Midbrain (tissue), 1 donor: ENCODE measurements around the gene NFKBIA.
A peak's percentile ranks its signal among the peaks of the same experiment; 100 is the strongest.
"Not testable (repeated sequence)": the region's sequence is repeated elsewhere in the genome, so short reads cannot be mapped to it uniquely, and the experiment has no call there.

Experiments
- DNase-seq: peaks from one replicate; lab custom pipeline; 2025; lab: John Stamatoyannopoulos, UW

NFKBIA gene

DNA sequence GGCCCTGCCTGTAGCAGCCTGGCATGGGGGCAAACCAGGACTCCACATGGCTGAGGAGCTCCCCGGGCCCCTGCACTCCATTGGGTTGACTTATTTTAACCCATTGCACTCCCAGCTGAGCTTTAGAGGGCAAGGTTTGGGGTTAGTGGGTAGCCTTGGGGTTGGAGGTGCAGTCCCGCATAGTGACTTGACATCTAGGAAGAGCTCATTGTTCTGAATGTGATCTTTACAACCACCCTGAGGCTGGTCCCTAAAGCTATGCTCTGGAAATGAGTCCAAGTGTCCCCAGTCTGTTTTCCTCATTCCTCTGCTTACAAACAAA, 36.4 kb downstream of the NFKBIA start:
- DNase-seq = no peak

DNA sequence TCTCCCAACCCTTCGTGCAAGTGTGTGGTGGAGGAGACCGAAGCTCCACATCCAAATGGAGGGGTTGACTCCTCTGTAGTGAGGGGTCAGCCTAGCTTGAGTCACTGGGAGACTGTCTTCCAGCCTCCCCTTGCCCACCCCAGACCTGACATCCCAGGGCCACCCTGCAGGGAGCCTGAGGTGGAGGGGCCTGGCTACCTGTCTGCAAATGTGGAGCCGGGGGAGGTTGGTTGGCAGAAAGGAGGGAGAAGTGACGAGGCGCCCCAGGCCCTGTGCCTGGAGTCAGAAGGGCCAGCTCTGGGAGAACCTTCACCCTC, 37.5 kb downstream of the NFKBIA start:
- no peak for DNase-seq

DNA sequence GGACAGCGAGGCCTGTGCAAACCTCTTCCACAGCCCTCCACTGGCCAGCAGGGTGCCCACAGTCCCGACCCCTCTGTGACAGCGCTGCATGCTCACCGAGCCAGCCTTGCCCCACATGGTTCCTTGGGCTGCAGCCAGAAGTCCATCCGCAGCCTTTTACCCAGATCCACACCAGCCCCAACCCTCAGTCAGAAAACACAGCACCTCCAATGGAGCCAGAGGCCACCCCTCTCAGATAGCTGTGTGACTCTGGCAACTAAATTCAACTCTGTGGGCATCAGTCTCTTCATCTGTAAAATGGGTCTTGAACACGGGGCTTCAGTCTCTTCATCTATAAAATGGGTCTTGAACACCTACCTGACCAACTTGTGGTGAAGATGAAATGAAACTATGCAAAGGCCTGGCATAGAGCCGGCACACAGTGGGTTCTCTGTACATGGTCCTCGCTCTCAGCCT, 38.0 kb downstream of the NFKBIA start:
- DNase-seq = no peak

DNA sequence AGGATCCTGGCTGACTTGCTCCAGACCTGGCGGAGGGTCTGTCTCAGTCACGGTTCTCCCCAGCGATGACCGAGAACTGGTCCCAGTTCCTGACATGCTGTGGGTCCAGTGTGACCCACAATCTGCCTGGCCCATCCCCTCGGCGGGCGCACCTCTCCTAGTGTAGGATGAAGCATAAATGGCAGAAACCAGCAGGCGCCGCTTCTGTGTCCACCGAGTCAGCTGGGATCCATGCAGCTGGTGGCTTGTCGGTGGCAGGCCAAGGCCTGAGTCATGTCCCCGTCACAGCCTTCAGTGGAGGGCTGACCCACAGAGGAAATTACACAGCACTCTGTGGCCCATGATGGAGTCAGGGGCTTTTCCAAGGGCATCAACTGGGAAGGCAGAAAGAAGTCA, 38.5 kb downstream of the NFKBIA start:
- peak; percentile 30 for DNase-seq

DNA sequence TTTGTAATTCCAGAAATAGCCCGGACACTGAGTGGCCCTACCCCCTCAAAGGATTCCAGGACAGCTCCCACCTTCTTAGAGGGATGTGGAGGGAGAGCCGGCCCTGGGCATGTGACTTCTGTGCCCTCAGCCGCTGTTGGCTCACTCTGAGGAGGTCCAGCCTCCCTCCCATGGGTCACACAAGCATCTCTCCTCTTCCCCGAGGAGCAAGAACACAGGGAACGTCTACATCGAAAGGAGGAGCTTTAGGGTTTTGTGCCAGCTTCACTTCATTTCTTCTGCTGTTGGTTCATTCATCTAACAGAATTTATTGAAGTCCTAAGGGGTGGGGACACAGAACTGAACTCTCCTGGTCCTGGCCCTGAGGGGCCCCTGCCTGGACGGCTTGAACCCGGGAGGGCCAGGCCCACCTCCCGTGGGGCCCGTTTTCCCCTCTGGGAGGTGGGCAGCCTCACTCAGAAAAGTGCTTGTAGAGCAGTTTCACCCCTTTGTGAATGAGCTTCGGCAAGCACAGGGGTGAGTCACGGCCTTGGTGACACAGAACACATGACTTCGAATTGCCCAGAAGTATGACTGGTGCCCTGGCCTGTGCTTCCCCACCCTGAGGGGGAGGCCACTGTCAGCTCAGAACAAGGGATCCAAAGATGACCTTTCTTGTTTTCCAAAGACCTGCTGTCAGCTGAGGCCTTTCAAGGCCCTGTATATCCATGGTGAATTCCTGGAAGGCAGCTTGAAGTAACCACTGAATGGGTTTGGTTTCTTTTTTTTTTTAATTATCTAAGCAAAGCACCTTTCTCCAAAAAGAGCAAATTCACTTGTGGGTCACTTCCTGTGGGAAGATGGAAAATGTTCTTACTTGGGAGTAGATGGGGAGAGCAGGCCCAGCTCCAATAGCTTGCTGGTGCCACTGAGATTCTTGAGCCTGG, 39.2 kb downstream of the NFKBIA start:
- DNase-seq = no peak

DNA sequence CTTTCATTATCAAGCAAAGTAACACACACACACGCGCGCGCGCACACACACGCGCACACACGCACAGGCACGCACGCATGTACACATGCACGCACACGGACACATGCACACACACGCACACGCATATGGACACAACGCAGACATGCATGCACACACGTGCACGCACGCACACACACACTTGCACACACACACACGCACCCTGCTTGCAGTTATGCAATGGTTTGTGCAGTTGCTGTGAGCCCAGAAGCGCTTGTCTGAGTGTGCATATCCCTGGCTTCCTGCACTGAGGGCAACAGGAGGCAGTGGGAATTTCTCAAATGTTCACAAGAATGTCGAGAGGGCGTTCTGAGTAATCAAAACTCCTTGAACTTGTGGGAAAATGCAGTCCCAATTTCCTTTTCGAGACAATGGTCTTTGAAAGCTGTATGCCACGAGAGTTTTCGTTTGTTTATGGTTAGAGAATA, 41.6 kb downstream of the NFKBIA start:
- DNase-seq = no peak

DNA sequence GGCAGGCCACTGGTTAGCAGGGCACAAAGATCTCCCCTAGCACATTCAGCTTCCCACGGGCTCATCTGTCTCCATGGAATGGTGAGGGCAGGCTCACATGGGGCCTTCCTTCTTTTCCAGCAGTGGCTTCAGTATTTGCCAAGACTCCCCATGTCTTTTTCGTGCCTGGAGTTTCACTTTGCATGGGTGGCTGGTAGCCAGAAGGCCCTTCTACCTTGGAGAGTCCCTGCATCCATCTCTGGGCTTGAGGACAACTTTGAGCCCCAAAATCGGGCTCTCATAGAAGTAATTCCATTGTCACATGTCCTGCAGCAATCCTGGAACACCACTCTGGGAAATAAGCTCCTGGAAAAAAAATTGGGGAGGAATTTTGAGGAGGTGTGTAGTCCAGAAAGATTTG, 42.1 kb downstream of the NFKBIA start:
- no peak for DNase-seq

DNA sequence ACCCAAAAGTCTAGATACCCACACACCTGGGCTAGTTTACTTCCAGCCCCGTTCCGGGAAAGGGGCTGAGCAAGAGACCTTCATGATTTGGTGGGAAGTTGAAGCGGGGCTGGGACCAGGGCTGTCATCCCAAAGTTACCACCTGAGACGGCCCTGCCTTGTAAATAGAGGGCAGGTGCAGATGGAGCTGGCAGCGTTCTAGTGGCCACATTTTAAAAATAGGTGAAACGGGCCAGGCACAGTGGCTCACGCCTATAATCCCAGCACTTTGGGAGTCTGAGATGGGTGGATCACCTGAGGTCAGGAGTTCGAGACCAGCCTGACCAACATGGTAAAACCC, 43.4 kb downstream of the NFKBIA start:
- no peak for DNase-seq

DNA sequence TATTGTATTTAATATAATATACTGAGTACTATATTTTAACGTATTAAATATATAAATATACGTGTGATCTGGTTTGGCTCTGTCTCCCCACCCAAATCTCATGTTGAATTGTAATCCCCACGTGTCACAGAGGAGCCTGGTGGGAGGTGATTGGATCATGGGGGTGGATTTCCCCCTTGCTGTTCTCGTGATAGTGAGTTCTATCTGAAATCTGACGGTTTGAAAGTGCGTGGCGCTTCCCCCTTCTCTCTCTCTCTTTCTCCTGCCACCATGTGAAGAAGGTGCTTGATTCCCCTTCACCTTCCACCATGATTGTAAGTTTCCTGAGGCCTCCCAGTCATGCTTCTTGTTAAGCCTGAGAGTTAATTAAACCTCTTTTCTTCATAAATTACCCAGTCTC, 44.9 kb downstream of the NFKBIA start:
- DNase-seq = not testable (repeated sequence)

DNA sequence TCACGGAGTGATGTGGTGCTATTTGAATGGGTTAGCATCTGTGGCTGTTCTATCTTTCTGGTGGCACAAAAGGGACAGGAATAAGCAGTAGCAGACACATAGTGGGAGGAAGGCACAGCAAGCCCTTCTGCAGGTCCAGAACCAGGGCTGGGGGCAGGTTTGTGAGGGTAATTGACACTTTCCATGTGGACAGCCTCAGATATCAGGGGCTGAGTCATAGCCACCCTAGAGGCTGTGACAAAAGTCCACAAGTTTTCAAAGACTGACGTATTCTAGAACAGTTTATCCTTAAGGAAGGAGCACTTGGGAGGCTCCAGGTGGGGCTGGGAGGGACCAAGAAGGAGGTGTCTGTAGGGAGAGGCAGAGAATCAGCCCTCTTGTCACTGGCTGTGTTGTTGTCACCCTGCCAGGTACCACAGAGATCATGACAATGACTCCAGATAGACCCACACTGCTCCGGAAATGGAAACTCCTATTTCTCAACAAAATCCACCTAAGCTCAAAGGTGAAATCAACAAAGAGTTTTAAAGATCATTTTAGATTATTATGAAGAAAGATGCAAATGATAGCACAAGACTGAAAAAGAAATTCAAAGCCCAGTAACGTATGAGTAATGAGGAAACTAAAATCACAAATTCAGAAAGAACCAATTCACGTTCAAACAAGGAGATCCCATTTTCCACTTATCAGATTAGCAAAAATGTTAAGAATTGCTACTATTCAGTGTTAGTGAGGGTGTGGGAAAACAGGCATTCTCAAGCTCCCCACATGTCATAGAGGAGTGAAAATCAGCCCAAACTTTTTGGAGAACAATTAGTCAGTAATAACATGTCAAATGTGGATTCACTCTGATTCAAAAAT, 48.3 kb downstream of the NFKBIA start:
- DNase-seq = no peak

DNA sequence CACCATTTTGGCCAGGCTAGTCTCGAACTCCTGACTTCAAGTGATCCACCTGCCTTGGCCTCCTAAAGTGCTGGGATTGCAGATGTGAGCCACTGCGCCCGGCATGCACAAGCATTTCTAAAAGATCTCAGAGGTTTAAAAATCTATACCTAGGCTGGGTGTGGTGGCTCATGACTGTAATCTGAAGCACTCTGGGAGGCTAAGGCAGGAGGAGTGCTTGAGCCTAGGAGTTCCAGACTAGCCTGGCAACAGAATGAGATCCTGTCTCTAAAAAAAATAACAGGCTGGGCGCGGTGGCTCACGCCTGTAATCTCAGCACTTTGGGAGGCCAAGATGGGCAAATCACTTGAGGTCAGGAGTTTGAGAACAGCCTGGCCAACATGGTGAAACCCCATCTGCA, 49.3 kb downstream of the NFKBIA start:
- not testable (repeated sequence) for DNase-seq

DNA sequence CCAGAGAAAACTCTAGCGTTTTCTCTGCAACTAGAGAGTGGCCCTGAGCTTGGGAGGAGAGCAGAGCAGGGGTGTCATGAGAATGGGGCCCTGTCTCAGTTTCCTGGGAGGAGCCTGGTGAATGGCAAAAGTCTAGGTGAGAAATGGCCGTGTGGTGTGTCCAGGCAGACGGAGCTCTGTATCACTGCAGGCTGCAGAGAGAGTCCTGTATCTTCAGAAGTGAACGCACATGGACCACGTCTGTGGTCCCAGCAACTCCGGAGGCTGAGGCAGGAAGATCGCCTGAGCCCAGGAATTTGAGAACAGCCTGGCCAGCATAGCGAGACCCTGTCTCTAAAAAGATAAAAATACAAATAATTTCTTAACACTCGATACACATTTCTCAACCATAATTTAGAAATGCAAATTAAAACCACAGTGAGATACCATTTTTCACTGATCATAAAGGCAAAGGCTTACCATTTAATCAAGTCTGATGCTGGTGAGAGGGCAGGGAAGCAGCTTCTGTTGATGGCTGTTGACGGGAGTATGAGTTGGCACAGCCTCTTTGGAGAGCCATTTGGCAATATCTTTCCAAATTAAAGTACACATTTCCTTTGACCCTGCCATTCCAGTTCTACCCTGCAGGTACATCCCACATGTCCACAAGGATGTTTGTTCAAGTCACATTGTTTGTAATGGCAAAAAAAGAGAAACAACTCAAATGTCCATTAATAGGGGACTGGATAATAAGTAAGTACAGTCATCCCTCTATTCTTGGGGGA, 51.0 kb downstream of the NFKBIA start:
- no peak for DNase-seq

DNA sequence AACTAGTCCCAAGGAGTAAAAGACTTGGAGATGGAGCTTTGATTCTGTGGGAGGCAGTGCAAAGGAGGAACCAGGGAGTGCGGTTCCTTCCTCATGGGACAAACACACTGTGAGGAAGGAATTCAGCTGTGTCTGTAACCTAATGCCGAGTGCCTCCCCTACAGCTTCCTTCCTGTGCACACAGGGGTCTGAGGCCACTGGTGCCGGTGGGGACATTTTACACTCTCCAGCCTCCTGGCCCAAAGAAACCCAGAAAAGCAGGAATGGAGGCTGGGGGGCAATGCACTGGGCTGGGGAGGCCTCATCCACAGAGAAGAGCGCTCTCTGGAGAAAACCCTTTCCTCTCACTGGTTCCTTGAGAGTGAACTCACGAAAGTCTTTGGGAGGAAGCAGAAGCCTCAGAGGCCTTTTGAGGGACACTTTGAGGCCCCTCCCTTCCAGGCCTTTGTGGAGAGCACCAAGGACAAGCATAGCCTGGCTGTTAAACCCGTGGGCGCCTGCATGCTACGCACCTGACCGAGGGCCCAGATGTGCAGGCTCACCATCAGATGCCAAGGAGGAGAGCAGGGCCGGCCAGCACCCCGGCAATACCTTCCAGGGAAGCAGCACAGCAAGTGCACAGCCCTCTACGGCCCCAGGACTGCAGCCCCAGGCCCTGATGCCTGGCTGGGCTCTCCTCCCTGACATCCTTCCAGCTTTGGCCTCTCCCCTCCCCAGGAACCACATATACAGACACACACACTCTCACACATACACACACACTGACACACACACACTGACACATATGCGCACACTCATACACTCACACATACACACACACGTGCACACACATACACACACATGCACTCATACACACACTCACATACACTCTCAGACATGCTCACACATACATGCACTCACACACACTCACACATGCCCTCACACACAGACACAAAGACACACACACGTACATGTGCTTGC, 52.0 kb downstream of the NFKBIA start:
- DNase-seq = no peak

DNA sequence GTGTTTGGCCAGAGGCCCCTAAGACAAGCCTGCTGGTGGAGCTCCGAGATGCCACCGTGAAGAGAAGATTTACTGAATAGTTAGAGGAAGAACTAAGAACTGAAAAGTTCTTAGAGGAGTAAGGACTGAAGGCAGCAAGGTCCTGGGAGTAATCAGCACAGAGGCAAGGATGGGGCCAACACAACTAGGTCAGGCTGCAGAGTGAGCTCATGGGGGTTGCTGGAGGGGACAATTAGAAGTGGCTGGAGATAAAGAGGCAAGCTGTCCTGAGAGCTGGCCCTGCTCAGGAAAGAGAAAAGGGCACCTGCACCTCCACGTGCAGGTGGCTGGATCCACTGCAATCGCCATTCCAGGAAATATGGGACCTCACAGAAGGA, 52.7 kb downstream of the NFKBIA start:
- no peak for DNase-seq
